Measurements from ENCODE around the gene SPEF2. TPM values are rescaled to one million over a fixed set of nuclear protein-coding genes. Genes with fewer than 3 reads are reported as not detected.
A peak's percentile ranks its signal among the peaks of the same experiment; 100 is the strongest.

The SPEF2 gene
- total and polyA plus RNA-seq, 10 of the 15 experiments (the other 5 are each of a cell fraction or from before 2014, with no cell fraction given) = 0.03 to 2.0 (median 0.07) TPM; not detected in 3

GRCh38 chr5:35623991-35624390 lies 6.3 kb downstream of the SPEF2 start (continued):
- TF ChIP-seq CREB1 (IDR thresholded peaks at IDR 0.05; ENCODE audit: low read depth) (no peak), CBFB (IDR thresholded peaks at IDR 0.05; ENCODE audit: low read depth) (no peak), ETV6 (conservative IDR thresholded peaks at IDR 0.05 in 1 of 2, IDR thresholded peaks at IDR 0.05 in 1 of 2; ENCODE audit: borderline replicate concordance in 1 of 2, low read depth in 1 of 2) (no peak)
- TF ChIP-seq, protein P1, sequence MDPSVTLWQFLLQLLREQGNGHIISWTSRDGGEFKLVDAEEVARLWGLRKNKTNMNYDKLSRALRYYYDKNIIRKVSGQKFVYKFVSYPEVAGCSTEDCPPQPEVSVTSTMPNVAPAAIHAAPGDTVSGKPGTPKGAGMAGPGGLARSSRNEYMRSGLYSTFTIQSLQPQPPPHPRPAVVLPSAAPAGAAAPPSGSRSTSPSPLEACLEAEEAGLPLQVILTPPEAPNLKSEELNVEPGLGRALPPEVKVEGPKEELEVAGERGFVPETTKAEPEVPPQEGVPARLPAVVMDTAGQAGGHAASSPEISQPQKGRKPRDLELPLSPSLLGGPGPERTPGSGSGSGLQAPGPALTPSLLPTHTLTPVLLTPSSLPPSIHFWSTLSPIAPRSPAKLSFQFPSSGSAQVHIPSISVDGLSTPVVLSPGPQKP (IDR thresholded peaks at IDR 0.05; ENCODE audit: low read depth, low read length) = no peak

GRCh38 chr5:35626108-35626507 lies 8.4 kb downstream of the SPEF2 start:
- H3K79me2 ChIP-seq (ENCODE audit: control insufficient read depth, insufficient read depth, low read length) = no peaks in the 10 kb centered on the region
- H3K27ac ChIP-seq (ENCODE audit: control insufficient read depth, insufficient read depth) = no peak overlapping the region
- H3K4me3 ChIP-seq = no peak overlapping the region
- ATAC-seq = no peak
- no peaks in the 10 kb centered on the region for H4K20me1 ChIP-seq (ENCODE audit: control insufficient read depth, insufficient read depth)
- intact Hi-C loops (cut with micrococcal nuclease; ENCODE audit: unreplicated experiment) (no loop called here), in situ Hi-C loops (cut with MboI) (no loop called here)
- DNase-seq (ENCODE audit: low read depth, low spot score) = no peak
- SMC1A ChIA-PET (ENCODE audit: uncharacterized antibody, unreplicated experiment) = interaction anchor here (1.1 to 1.9 kb wide), 2 partner anchors 12 to 15 kb away, joined by 3 to 9 read pairs; no protein-coding TSS in a partner anchor
- BruUV-seq (replicated peaks) = no TSS peak
- RAD21 ChIA-PET (ENCODE audit: unreplicated experiment) = interaction anchor here (0.7 to 1.0 kb wide), 2 partner anchors 25 to 443 kb away, joined by 3 read pairs; no protein-coding TSS in a partner anchor
- CTCF ChIA-PET = interaction anchor here (0.9 to 2.3 kb wide), 5 partner anchors 8 to 299 kb away, joined by 3 to 5 read pairs (median 4); partner anchors contain the start of gene SPEF2
- peak; percentile 7 for FAIRE-seq
- POLR2A ChIA-PET = interaction anchor here (1.0 kb wide), 1 partner anchor 35 kb away, joined by 3 read pairs; no protein-coding TSS in a partner anchor
- H3K4me1 ChIP-seq (ENCODE audit: control insufficient read depth, insufficient read depth, low read length) = no peaks in the 10 kb centered on the region
- no peaks in the 10 kb centered on the region for H3K9me3 ChIP-seq (replicated peaks; ENCODE audit: control insufficient read depth, insufficient read depth, low read length)
- TF ChIP-seq CREM (IDR thresholded peaks at IDR 0.05; ENCODE audit: low read depth) (no peak), KLF5 (IDR thresholded peaks at IDR 0.05; ENCODE audit: partially characterized antibody) (no peak), IKZF2 (IDR thresholded peaks at IDR 0.05) (no peak), FOXM1 (IDR thresholded peaks at IDR 0.05; ENCODE audit: low read depth, low read length) (no peak), CBX3 (IDR thresholded peaks at IDR 0.05; ENCODE audit: borderline replicate concordance, low read depth) (no peak), POLR2AphosphoS2 (IDR thresholded peaks at IDR 0.05; ENCODE audit: low read depth, low read length) (no peak)
- TF ChIP-seq, protein P2, sequence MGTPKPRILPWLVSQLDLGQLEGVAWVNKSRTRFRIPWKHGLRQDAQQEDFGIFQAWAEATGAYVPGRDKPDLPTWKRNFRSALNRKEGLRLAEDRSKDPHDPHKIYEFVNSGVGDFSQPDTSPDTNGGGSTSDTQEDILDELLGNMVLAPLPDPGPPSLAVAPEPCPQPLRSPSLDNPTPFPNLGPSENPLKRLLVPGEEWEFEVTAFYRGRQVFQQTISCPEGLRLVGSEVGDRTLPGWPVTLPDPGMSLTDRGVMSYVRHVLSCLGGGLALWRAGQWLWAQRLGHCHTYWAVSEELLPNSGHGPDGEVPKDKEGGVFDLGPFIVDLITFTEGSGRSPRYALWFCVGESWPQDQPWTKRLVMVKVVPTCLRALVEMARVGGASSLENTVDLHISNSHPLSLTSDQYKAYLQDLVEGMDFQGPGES (IDR thresholded peaks at IDR 0.05) = no peak
- no peak overlapping the region for H2AFZ ChIP-seq (ENCODE audit: control insufficient read depth, low read depth, low read length)
- WGBS (ENCODE audit: insufficient coverage, insufficient replicate concordance, low lambda C conversion rate, missing lambda C conversion rate) = 30% methylated on average over 1 of the region's 1 CpG
- H3K36me3 ChIP-seq (ENCODE audit: control insufficient read depth in 2 of 2, insufficient read depth in 2 of 2, low read length in 1 of 2) = no peaks in the 10 kb centered on the region
- H3K9ac ChIP-seq (ENCODE audit: control insufficient read depth, insufficient read depth, low read length) = no peak overlapping the region
- no peak overlapping the region for H3K4me2 ChIP-seq (ENCODE audit: control insufficient read depth, insufficient read depth)
- H3K27me3 ChIP-seq (replicated peaks in 1 of 2; ENCODE audit: control insufficient read depth in 2 of 2, insufficient read depth in 2 of 2, low read length in 1 of 2) = no peaks in the 10 kb centered on the region
